ENCODE measurements around the gene TRIM2. TPM values are rescaled to one million over a fixed set of nuclear protein-coding genes. Genes with fewer than 3 reads are reported as not detected.

Gene TRIM2
- total RNA-seq, 1 experiment from 2014 or later = 41.4 TPM

- Histone ChIP-seq H3K27ac (ENCODE audit: low read depth, low read length) (no peak overlapping the region), H3K4me2 (ENCODE audit: low read length) (no peak overlapping the region), H3K79me2 (ENCODE audit: insufficient read depth, low read length) (no peaks in the 10 kb centered on the region), H3K9me3 (ENCODE audit: control insufficient read depth in 1 of 2, insufficient read depth in 1 of 2, low read depth in 1 of 2, low read length in 2 of 2) (no peaks in the 10 kb centered on the region), H3K9me2 (ENCODE audit: insufficient read depth) (no peaks in the 10 kb centered on the region), H2AFZ (ENCODE audit: low read depth, low read length, poor library complexity, severe bottlenecking) (no peak overlapping the region), H3K4me3 (replicated peaks in 1 of 2; ENCODE audit: low read depth in 1 of 2, low read length in 2 of 2) (no peak overlapping the region), H3K27me3 (ENCODE audit: insufficient read depth, low read length) (no peaks in the 10 kb centered on the region), H3K4me1 (ENCODE audit: control insufficient read depth in 1 of 2, insufficient read depth in 2 of 2, low read length in 2 of 2) (no peaks in the 10 kb centered on the region), H4K20me1 (ENCODE audit: insufficient read depth) (no peaks in the 10 kb centered on the region), H3K36me3 (ENCODE audit: control insufficient read depth in 1 of 2, insufficient read depth in 2 of 2, low read length in 2 of 2) (no peaks in the 10 kb centered on the region), H3K9ac (ENCODE audit: low read length) (no peak overlapping the region)
- TF ChIP-seq CEBPB (IDR thresholded peaks at IDR 0.05; ENCODE audit: low read depth) (no peak), SP1 (IDR thresholded peaks at IDR 0.05; ENCODE audit: low read depth) (no peak), MAX (IDR thresholded peaks at IDR 0.05) (no peak), EZH2phosphoT487 (IDR thresholded peaks at IDR 0.05; ENCODE audit: borderline replicate concordance) (no peak), EGR1 (IDR thresholded peaks at IDR 0.05; ENCODE audit: low read depth) (no peak), ZFX (IDR thresholded peaks at IDR 0.05) (no peak)
- no TSS peak for BruUV-seq (replicated peaks)
- ATAC-seq (no peak), DNase-seq (ENCODE audit: low read depth, low spot score) (no peak)
- ChIA-PET POLR2A (interaction anchor here (0.7 kb wide), 1 partner anchor 1214 kb away, joined by 3 read pairs; no protein-coding TSS in a partner anchor), CTCF (no interaction called here), RAD21 (ENCODE audit: low non-redundant PET in 1 of 2, low total read pairs in 2 of 2, uncharacterized antibody in 2 of 2, unreplicated experiment in 2 of 2) (no interaction called here)
- intact Hi-C loops (cut with micrococcal nuclease) = no loop called here
Observed at GRCh38 chr4:153310793-153311192, 106.5 kb downstream of the TRIM2 start.

- no peaks in the 10 kb centered on the region for H3K4me1 ChIP-seq (ENCODE audit: control insufficient read depth in 1 of 2, insufficient read depth in 2 of 2, low read length in 2 of 2)
- H2AFZ ChIP-seq (ENCODE audit: low read depth, low read length, poor library complexity, severe bottlenecking) = no peak overlapping the region
- H3K9me2 ChIP-seq (ENCODE audit: insufficient read depth) = no peaks in the 10 kb centered on the region
- intact Hi-C loops (cut with micrococcal nuclease) = loop anchor here (5.0 kb wide), 1 partner anchor 468 kb away; no protein-coding TSS in a partner anchor
- no peaks in the 10 kb centered on the region for H3K9me3 ChIP-seq (ENCODE audit: control insufficient read depth in 1 of 2, insufficient read depth in 1 of 2, low read depth in 1 of 2, low read length in 2 of 2)
- H3K4me3 ChIP-seq (replicated peaks in 1 of 2; ENCODE audit: low read depth in 1 of 2, low read length in 2 of 2) = no peak overlapping the region
- H3K79me2 ChIP-seq (ENCODE audit: insufficient read depth, low read length) = no peaks in the 10 kb centered on the region
- H3K9ac ChIP-seq (ENCODE audit: low read length) = no peak overlapping the region
- POLR2A ChIA-PET = no interaction called here
- H3K4me2 ChIP-seq (ENCODE audit: low read length) = no peak overlapping the region
- TF ChIP-seq SRF (IDR thresholded peaks at IDR 0.05; ENCODE audit: low read depth) (no peak), REST (IDR thresholded peaks at IDR 0.05; ENCODE audit: low read depth) (no peak), EZH2phosphoT487 (IDR thresholded peaks at IDR 0.05; ENCODE audit: borderline replicate concordance) (no peak), CTCF (IDR thresholded peaks at IDR 0.05 in 2 of 3, conservative IDR thresholded peaks at IDR 0.05 in 1 of 3; ENCODE audit: borderline replicate concordance in 1 of 3, insufficient read depth in 1 of 3, low read depth in 2 of 3, low read length in 2 of 3) (no peak)
- DNase-seq (ENCODE audit: low read depth, low spot score) = no peak
- H3K36me3 ChIP-seq (ENCODE audit: control insufficient read depth in 1 of 2, insufficient read depth in 2 of 2, low read length in 2 of 2) = no peaks in the 10 kb centered on the region
- CTCF ChIA-PET = no interaction called here
- ATAC-seq = no peak
- RAD21 ChIA-PET (ENCODE audit: low non-redundant PET in 1 of 2, low total read pairs in 2 of 2, uncharacterized antibody in 2 of 2, unreplicated experiment in 2 of 2) = no interaction called here
- no peaks in the 10 kb centered on the region for H3K27me3 ChIP-seq (ENCODE audit: insufficient read depth, low read length)
- no peaks in the 10 kb centered on the region for H4K20me1 ChIP-seq (ENCODE audit: insufficient read depth)
- no TSS peak for BruUV-seq (replicated peaks)
- no peak overlapping the region for H3K27ac ChIP-seq (ENCODE audit: low read depth, low read length)
Observed at GRCh38 chr4:153314915-153315314, 110.7 kb downstream of the TRIM2 start.

All from HCT116 (cell line).